Panc1 (cell line): ENCODE results near the gene SPCS2. TPM values are rescaled to one million over a fixed set of nuclear protein-coding genes. Genes with fewer than 3 reads are reported as not detected.
"Not testable (repeated sequence)": the region's sequence is repeated elsewhere in the genome, so short reads cannot be mapped to it uniquely, and the experiment has no call there.

Experiments
- ATAC-seq: fragments of 200-7000 bp; cut with Tn5 transposase; 2 replicates; pipeline ENCODE4 v1.9.1; 2020; ENCODE audit warnings: mild to moderate bottlenecking, moderate library complexity
- BruUV-seq: library from RNA; stranded (reverse); fragments of 400-500 nt; replicated peaks from 2 replicates; lab custom pipeline; 2021; lab: Mats Ljungman, UMichigan
- CTCF ChIA-PET: fragments of 300-600 bp; sonication (Branson Sonifier 250); formaldehyde crosslinking; loops from one replicate; lab custom pipeline; 2022; ENCODE audit warnings: antibody characterized with exemption; lab: Charles Lee
- POLR2A ChIA-PET: fragments of 300-600 bp; sonication (Branson Sonifier 250); formaldehyde crosslinking; loops from one replicate; lab custom pipeline; 2022; ENCODE audit warnings: antibody characterized with exemption; lab: Charles Lee
- DNase-seq: peaks from one replicate; pipeline ENCODE4 v3.0.0-alpha.2; 2010; ENCODE audit warnings: low read depth, low spot score
- H3K27ac ChIP-seq: 2 replicates; pipeline ENCODE4 v1.5.1; 2011; ENCODE audit warnings: mild to moderate bottlenecking, low read length, inconsistent platforms
- H3K27me3 ChIP-seq: fragments of 200-500 bp; sonication (Bioruptor generic); 2 replicates; pipeline ENCODE4 v1.6.0; 2014; ENCODE audit warnings: low read length, inconsistent platforms; ENCODE audit not compliant: control insufficient read depth, insufficient read depth
- H3K36me3 ChIP-seq: fragments of 200-500 bp; sonication (Bioruptor generic); 2 replicates; pipeline ENCODE4 v1.5.1; 2014; ENCODE audit warnings: inconsistent platforms, mild to moderate bottlenecking, low read length, moderate library complexity; ENCODE audit not compliant: control insufficient read depth, insufficient read depth
- H3K4me1 ChIP-seq: 2 replicates; pipeline ENCODE4 v1.5.1; 2011; ENCODE audit warnings: inconsistent platforms, mild to moderate bottlenecking, low read length, moderate library complexity; ENCODE audit not compliant: control insufficient read depth, insufficient read depth
- H3K4me3 ChIP-seq, 2 experiments: 2 replicates each; pipeline ENCODE4 v1.5.1; 2011 to 2012; ENCODE audit warnings: low read depth in 2 of 2, low read length in 2 of 2, mild to moderate bottlenecking in 2 of 2, inconsistent platforms in 1 of 2, moderate library complexity in 1 of 2
- H3K9me3 ChIP-seq: fragments of 200-500 bp; sonication (Bioruptor generic); 2 replicates; pipeline ENCODE4 v1.5.1; 2014; ENCODE audit warnings: low read depth, mild to moderate bottlenecking, inconsistent platforms, low read length, moderate library complexity; ENCODE audit not compliant: control insufficient read depth, insufficient read depth
- POLR2AphosphoS5 ChIP-seq: IDR thresholded peaks from 2 replicates; pipeline ENCODE4 v1.6.1; 2012; ENCODE audit warnings: mild to moderate bottlenecking, low read depth, low read length, moderate library complexity
- SIN3A ChIP-seq: IDR thresholded peaks from 2 replicates; pipeline ENCODE4 v1.6.1; 2012; ENCODE audit warnings: low read depth, mild to moderate bottlenecking, low read length, moderate library complexity, borderline replicate concordance; ENCODE audit not compliant: insufficient read depth
- TCF7L2 ChIP-seq: IDR thresholded peaks from 2 replicates; pipeline ENCODE4 v1.6.1; 2011; ENCODE audit warnings: mild to moderate bottlenecking, low read depth, low read length, inconsistent platforms
- in situ Hi-C: cut with HindIII; loops from 2 replicates; pipeline ENCODE4 v1.10.0; 2016; ENCODE audit warnings: low sequenced_read_pairs, low pct_unique_long_range_greater_than_20kb
- intact Hi-C: fragments of 100-400 bp; cut with micrococcal nuclease; formaldehyde crosslinking; loops from one replicate; pipeline ENCODE4 v1.10.0; 2022; ENCODE audit not compliant: unreplicated experiment
- total RNA-seq: library from RNA; stranded (reverse); gene quantifications from one replicate; pipeline ENCODE4 v1.2.1, GENCODE V29; 2021; ENCODE audit not compliant: unreplicated experiment
- TF ChIP-seq, protein P1 (sequence below): fragments of 450-650 bp; IDR thresholded peaks from 2 replicates; pipeline ENCODE4 v1.5.1; 2017; ENCODE audit warnings: mild to moderate bottlenecking
- TF ChIP-seq, protein P2 (sequence below), 2 experiments: IDR thresholded peaks; 2 replicates each; pipeline ENCODE4 v1.6.1; 2011 to 2012; ENCODE audit warnings: low read depth in 2 of 2, control low read depth in 1 of 2, low read length in 1 of 2, mild to moderate bottlenecking in 1 of 2, moderate library complexity in 1 of 2; ENCODE audit not compliant: insufficient read depth in 1 of 2

The SPCS2 gene
- total RNA-seq, 1 experiment from 2014 or later: 242 TPM

DNA sequence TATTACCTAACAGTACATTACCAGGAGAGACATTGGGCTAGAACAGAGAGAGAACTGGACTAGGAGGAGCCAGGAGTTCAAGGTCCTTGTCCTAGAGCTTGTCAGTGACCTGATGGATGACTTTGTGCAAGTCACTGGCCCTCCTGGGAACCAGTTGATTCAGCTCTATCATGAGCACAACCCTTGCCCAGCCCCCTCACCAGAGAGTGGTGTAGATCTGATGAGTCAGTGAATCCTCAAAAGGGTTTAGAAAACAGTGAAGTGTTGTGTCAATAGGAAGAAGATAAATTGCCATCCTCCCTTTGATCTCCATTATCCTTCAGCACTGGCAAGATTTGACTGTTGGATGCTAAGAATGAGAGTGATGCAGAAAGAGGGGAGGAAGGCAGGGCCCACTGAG is 64.0 kb downstream of the SPCS2 start:
- no peaks in the 10 kb centered on the region for H3K9me3 ChIP-seq
- no peak for ATAC-seq
- CTCF ChIA-PET: interaction anchor here (0.6 kb wide), 1 partner anchor 134 kb away, joined by 3 read pairs; no protein-coding TSS in a partner anchor
- H3K27me3 ChIP-seq: no peaks in the 10 kb centered on the region
- peaks cover 6% of the 10 kb centered on the region; the same call in 1 of the 2 replicates for H3K36me3 ChIP-seq
- no peak overlapping the region for H3K27ac ChIP-seq
- BruUV-seq: no TSS peak
- POLR2A ChIA-PET: no interaction called here
- no peak overlapping the region for H3K4me3 ChIP-seq
- TF ChIP-seq, protein P1, sequence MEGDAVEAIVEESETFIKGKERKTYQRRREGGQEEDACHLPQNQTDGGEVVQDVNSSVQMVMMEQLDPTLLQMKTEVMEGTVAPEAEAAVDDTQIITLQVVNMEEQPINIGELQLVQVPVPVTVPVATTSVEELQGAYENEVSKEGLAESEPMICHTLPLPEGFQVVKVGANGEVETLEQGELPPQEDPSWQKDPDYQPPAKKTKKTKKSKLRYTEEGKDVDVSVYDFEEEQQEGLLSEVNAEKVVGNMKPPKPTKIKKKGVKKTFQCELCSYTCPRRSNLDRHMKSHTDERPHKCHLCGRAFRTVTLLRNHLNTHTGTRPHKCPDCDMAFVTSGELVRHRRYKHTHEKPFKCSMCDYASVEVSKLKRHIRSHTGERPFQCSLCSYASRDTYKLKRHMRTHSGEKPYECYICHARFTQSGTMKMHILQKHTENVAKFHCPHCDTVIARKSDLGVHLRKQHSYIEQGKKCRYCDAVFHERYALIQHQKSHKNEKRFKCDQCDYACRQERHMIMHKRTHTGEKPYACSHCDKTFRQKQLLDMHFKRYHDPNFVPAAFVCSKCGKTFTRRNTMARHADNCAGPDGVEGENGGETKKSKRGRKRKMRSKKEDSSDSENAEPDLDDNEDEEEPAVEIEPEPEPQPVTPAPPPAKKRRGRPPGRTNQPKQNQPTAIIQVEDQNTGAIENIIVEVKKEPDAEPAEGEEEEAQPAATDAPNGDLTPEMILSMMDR: no peak
- no peak for TF ChIP-seq TCF7L2
- no peak for TF ChIP-seq POLR2AphosphoS5
- TF ChIP-seq, protein P2, sequence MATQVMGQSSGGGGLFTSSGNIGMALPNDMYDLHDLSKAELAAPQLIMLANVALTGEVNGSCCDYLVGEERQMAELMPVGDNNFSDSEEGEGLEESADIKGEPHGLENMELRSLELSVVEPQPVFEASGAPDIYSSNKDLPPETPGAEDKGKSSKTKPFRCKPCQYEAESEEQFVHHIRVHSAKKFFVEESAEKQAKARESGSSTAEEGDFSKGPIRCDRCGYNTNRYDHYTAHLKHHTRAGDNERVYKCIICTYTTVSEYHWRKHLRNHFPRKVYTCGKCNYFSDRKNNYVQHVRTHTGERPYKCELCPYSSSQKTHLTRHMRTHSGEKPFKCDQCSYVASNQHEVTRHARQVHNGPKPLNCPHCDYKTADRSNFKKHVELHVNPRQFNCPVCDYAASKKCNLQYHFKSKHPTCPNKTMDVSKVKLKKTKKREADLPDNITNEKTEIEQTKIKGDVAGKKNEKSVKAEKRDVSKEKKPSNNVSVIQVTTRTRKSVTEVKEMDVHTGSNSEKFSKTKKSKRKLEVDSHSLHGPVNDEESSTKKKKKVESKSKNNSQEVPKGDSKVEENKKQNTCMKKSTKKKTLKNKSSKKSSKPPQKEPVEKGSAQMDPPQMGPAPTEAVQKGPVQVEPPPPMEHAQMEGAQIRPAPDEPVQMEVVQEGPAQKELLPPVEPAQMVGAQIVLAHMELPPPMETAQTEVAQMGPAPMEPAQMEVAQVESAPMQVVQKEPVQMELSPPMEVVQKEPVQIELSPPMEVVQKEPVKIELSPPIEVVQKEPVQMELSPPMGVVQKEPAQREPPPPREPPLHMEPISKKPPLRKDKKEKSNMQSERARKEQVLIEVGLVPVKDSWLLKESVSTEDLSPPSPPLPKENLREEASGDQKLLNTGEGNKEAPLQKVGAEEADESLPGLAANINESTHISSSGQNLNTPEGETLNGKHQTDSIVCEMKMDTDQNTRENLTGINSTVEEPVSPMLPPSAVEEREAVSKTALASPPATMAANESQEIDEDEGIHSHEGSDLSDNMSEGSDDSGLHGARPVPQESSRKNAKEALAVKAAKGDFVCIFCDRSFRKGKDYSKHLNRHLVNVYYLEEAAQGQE (IDR thresholded peaks at IDR 0.05; ENCODE audit: insufficient read depth in 1 of 2, low read depth in 2 of 2, low read length in 1 of 2): no peak
- TF ChIP-seq SIN3A: no peak
- no peak for DNase-seq
- in situ Hi-C loops: loop anchor here (25.0 kb wide), 2 partner anchors 99 to 224 kb away; partner anchors contain the start of gene TPBGL
- H3K4me1 ChIP-seq: no peaks in the 10 kb centered on the region
- intact Hi-C loops: no loop called here

DNA sequence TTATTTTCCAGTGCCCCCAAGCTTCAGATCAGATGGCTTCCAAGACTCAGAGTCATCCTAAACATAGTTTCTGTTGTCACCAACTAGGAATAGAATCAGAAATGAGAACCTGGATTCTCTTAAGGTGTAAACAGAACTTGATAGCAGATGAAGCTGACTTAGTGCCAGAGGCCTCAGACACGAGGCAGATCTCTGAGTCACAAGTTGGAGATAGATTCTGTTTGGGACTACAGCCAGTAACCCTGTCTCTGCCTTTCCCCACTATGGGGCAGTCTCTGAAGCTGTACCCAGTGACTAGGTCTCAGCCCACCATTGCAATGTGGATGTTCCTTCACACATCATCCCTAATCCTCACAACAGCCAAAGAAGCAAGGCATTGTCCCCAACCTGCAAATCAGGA is 65.1 kb downstream of the SPCS2 start:
- H3K4me3 ChIP-seq: no peak overlapping the region
- ATAC-seq (peak; percentile 48; the same call in 1 of the 2 replicates), DNase-seq (no peak)
- intact Hi-C loops (no loop called here), in situ Hi-C loops (loop anchor here (25.0 kb wide), 2 partner anchors 98 to 223 kb away; partner anchors contain the start of gene TPBGL)
- no peaks in the 10 kb centered on the region for H3K27me3 ChIP-seq
- ChIA-PET POLR2A (no interaction called here), CTCF (interaction anchor here (0.6 kb wide), 1 partner anchor 139 kb away, joined by 6 read pairs; no protein-coding TSS in a partner anchor)
- H3K36me3 ChIP-seq: peaks cover 4% of the 10 kb centered on the region; the same call in 1 of the 2 replicates
- no peaks in the 10 kb centered on the region for H3K9me3 ChIP-seq
- no TSS peak for BruUV-seq
- TF ChIP-seq, protein P2 (IDR thresholded peaks at IDR 0.05; ENCODE audit: insufficient read depth in 1 of 2, low read depth in 2 of 2, low read length in 1 of 2): no peak
- TF ChIP-seq, protein P1: no peak
- TF ChIP-seq SIN3A (no peak), POLR2AphosphoS5 (no peak), TCF7L2 (no peak)
- H3K4me1 ChIP-seq: no peaks in the 10 kb centered on the region
- H3K27ac ChIP-seq: no peak overlapping the region

DNA sequence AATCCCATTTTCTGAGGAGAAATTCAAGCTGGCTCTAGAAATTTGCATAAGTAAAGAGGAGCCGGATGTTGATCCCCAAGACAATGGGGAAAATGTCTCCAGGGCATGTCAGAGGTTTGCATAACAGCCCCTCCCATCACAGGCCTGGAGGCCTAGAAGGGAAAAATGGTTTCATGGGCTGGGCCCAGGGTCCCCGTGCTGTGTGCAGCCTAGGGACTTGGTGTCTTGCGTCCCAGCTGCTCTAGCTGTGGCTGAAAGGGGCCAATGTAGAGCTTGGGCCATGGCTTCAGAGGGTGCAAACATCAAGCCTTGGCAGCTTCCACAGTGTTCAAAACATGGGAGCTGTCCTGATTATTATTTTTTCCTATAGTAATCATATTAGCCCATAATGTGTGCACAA is 70.1 kb downstream of the SPCS2 start:
- H3K27ac ChIP-seq, H3K4me3 ChIP-seq, DNase-seq, POLR2A ChIA-PET, intact Hi-C loops, CTCF ChIA-PET, BruUV-seq, H3K9me3 ChIP-seq, H3K36me3 ChIP-seq, ATAC-seq, H3K27me3 ChIP-seq, H3K4me1 ChIP-seq: not testable (repeated sequence)
- in situ Hi-C loops: loop anchor here (25.0 kb wide), 2 partner anchors 93 to 218 kb away; partner anchors contain the start of gene TPBGL
